Hematopoietic multipotent progenitor cell (in vitro differentiated cells): ENCODE measurements around the gene ZFP64. TPM values are rescaled to one million over a fixed set of nuclear protein-coding genes. Genes with fewer than 3 reads are reported as not detected.
"Not testable (repeated sequence)": the region's sequence is repeated elsewhere in the genome, so short reads cannot be mapped to it uniquely, and the experiment has no call there.

Experiments
- DNase-seq, 3 donors: peaks; one replicate each; pipeline ENCODE4 v3.0.0-alpha.2; 2011 to 2015; ENCODE audit warnings: low read depth in 2 of 3, low spot score in 2 of 3
- total RNA-seq: library from RNA; depleted of rRNA; stranded (reverse); fragments of >200 nt; gene quantifications from one replicate; pipeline ENCODE4 v1.2.3, GENCODE V29; 2012

The ZFP64 gene
- total RNA-seq, 1 donor, result 19.9 TPM

DNA sequence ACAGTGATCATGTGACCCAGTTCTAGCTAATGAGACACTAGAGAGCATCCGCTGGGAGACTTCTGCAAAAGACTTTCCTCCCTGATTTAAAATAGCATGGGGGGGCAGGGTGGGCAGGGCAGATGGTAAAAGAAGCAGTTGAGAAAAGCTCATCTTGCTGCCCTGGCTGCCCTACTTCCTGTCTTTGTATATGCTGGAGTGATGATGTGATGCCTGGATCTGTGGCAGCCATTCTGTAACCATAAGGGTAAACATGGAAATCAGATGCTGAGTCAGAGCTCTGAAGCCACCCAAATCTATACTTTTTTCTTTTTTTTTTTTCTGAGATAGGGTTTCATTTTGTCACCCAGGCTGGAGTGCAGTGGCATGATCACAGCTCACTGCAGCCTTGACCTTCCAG lies 25.4 kb downstream of the ZFP64 start:
- no peak for DNase-seq

GRCh38 chr20:52160621-52161204 lies 30.9 kb downstream of the ZFP64 start:
- no peak for DNase-seq

DNA sequence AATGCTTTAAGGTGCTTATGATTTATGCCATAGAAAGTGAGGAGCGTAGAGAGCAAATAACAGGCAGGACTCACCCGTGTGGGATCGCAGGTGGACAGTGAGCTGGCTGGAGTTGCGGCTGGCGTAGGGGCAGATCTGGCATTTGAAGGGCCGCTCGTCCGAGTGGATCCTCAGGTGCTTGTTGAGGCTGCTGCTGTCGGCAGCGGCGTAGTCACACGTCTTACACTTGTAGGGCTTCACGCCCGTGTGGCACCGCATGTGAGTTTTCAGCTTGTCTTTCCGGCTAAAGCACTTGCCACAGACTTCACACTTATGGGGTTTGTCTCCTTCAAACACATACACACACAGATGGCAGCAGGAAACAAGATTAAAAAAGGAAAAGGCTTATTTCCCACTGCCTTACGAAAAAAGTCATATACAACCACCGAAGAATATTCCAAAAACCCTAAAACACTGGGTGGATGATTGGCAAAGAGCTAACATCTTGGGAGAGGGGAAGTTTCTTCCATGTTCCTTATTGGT lies 31.5 kb downstream of the ZFP64 start:
- no peak for DNase-seq

- no peak for DNase-seq
Observed at GRCh38 chr20:52154575-52154974, 37.0 kb downstream of the ZFP64 start.

- no peak for DNase-seq
Observed at GRCh38 chr20:52153896-52154295, 37.7 kb downstream of the ZFP64 start.

DNA sequence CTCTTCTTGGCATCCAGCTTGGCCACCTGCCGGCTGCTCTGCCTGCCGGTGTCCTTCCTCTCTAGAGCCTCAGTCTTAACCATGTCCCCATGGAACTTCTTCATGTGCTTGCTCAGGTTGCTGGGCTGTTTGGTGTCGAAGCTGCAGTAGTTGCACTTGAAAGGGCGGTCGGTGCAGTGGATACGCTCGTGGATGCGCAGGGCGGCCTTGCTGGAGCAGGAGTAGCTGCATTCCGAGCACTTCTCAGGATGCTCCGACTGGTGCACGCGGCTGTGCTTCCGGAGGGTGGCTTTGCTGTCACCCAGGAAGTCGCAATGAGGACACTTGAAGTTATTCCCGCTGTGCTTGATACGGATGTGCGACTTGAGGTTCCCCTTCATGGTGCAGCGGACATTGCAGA lies 38.7 kb downstream of the ZFP64 start:
- no peak for DNase-seq

GRCh38 chr20:52152416-52152815 lies 39.2 kb downstream of the ZFP64 start:
- DNase-seq, result no peak

DNA sequence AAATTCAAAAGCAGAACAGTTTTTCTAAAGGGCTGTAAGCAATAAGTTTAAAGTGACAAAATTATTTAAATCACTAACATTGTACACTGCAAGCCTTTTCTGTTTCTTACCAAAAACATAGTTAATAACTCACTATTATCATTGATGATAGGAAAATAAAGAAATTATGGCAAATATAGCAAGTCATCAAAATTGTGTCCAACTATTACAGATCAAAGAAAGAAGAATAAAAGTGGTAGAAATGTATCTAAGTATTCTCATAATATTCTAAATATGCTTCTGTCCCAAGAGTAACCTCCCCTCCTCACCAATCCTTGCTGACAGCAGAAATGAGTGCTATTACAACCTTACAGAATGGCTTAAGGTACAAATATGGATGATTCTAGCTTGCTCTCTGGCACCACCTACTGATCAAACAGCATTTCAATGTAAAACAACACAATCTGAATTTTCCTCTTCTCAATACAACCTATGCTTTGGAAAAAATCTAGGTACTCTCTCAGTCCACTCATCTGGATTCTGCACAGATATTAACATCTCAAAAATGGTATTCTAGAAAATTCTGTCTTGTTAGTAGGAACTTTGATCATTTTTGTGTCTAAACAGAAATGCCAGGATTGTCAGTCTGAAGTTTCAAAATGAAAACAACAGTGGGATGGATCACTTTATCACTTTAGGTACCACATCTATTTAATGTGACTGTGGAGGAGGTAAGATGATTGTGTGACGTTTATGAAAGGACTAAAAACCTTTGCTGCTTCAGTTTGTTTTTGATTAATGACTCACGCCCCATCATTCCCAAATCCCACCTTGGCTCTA lies 40.9 kb downstream of the ZFP64 start:
- DNase-seq, result peak; percentile 5 to 64 (median 37)

DNA sequence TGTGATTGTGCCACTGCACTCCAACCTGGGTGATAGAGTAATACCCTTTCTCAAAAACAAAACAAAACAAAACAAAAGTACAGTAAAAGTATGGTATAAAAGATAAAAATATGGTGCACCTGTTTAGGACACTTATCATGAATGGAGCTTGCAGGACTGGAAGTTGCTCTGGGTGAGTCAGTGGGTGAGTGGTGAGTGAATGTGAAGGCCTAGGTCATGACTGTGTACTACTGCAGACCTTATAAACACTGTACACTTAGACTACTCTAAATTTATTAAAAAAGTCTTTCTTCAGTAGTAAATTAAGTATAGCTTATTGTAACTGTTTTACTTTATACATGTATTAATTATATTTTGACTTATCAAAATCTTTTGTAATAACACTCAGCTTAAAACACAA lies 46.0 kb downstream of the ZFP64 start:
- no peak for DNase-seq

GRCh38 chr20:52143277-52143676 lies 48.3 kb downstream of the ZFP64 start:
- no peak for DNase-seq

- DNase-seq, result peak in 1 of 3 donors; percentile 12
Observed at GRCh38 chr20:52142757-52143156, 48.8 kb downstream of the ZFP64 start.

DNA sequence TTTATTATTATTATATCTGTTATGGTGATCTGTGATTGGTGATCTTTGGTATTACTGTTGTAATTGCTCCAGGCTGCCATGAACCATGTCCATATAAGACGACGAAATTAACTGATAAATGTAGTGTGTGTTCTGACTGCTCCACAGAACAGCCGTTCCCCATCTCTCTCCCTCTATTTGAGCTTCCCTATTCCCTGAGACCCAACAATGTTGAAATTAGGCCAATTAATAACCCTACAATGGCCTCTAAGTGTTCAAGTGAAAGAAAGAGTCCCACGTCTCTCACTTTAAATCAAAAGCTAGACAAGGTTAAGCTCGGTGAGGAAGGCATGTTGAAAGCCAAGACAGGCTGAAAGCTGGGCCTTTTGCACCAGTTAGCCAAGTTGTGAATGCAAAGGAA lies 51.6 kb downstream of the ZFP64 start:
- DNase-seq, result no peak

DNA sequence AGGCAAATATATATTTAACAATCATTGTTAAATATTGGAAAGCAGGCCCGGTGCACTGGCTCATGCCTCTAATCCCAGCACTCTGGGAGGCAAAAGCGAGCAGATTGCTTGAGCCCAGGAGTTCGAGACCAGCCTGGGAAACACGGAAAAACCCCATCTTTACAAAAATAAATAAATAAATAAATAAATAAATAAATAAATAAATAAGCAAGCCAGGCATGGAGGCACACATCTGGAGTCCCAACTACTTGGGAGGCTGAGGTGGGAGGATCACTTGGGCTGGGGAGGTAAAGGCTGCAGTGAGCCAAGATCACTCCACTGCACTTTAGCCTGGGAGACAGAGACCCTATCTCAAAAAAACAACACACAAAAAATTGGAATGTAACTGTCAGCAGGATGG lies 53.7 kb downstream of the ZFP64 start:
- DNase-seq, result no peak

- DNase-seq, result not testable (repeated sequence)
Observed at GRCh38 chr20:52133714-52134113, 57.9 kb downstream of the ZFP64 start.

DNA sequence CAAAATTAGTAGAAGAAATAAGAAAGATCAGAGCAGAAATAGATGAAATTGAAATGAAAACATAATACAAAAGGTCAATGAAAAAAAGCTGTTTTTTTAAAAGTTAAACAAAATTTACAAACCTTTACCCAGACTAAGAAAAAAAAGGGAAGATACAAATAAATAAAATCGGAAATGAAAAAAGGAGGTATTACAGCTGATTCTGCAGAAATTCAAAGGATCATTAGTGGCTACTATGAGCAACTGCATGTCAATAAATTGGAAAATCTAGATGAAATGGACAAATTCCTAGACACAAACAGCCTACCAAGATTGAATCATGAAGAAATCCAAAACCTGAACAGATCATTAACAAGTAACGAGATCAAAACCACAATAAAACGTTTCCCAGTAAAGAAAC lies 59.2 kb downstream of the ZFP64 start:
- no peak for DNase-seq

DNA sequence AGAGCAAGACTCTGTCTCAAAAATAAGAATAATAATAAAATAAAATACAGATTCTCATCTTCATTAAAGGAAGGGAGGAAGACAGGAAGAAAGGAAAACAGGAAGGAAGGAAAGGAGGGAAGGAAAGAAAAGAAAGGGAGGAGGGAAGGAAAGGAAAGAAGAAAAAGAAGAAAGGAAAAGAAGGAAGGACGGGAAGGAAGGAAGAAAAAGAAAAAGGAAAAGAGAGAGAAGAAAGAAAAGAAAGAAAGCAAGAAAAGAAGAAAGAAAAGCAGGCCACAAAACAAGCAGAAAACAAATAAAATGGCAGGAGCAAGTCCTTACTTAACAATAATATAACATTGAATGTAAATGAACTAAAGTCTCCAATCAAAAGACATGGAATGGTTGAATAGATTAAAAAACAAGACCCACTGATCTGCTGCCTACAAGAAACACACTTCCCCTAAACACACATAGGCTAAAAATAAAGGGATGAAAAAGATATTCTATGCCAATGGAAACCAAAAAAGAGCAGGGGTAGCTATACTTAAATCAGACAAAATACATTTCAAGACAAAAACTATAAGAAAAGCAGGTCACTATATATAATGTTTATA lies 60.4 kb downstream of the ZFP64 start:
- DNase-seq, result no peak

DNA sequence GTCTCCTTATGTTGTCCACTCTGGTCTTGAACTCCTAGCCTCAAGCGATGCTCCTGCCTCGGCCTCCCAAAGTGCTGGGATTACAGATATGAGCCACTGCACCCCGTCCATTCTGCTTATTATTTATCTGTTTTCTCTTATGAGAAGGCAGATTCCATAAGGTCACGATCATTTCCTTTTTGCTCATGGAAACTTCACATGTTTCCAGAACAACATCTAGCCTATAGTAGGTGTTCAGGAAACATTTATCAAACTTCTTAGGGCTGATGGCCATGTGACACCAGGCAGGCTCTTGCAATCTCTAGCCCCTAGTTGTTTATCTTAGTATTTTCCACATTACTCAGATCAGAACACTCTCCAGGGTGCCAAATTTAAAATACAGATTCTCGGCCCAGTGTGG lies 61.2 kb downstream of the ZFP64 start:
- no peak for DNase-seq

DNA sequence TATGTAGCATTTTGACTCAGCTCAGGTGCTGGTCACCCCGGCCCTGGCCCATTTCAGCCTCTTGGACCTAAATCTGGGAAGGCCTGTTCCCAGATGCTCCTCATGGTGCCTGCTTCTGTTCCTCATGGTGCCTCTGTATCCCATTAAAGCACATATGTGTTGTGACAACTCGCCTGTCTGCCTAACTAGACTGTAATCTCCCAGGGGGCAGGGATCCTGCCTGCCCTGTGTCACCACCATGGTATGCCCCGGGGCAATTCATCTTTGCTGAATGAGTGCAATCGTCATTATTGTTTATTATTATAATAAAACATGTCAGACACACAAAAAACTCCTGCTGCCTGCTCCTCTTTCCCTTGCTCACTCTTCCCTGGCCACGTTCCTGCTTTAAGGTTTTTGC lies 62.0 kb downstream of the ZFP64 start:
- no peak for DNase-seq

DNA sequence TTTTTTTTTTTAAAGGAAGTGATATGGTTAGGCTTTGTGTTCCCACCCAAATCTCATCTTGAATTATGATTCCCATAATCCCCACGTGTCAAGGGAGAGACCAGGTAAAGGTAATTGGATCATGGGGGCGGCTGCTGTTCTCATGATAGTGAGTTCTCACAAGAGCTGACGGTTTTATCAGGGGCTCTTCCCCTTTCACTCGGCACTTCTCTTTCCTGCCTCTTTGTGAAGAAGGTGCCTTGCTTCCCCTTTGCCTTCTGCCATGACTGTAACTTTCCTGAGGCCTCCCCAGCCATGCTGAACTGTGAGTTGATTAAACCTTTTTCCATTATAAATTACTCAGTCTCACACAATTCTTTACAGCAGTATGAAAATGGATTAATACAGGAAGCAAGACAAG lies 64.3 kb downstream of the ZFP64 start:
- DNase-seq, result peak in 1 of 3 donors; percentile 63

GRCh38 chr20:52124821-52125220 lies 66.8 kb downstream of the ZFP64 start:
- no peak for DNase-seq

DNA sequence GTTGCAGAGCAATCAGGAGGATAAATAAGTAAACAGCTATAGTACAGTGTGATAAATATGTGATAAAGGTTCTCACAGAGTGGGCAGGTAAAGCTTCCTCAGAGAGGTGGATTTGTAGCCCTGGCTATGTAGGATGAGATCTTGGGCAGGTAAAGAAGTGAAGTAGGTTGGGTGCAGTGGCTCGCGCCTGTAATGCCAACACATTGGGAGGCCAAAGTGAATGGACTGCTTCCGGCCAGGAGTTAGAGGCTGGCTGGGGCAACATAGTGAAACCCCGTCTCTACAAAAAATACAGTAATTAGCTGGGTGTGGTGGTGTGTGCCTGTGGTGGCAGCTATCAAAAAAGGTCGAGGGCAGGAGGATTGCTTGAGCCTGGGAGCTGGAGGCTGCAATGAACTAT lies 72.9 kb downstream of the ZFP64 start:
- no peak for DNase-seq
